ENCODE measurements around the gene FNDC7.
A peak's percentile ranks its signal among the peaks of the same experiment; 100 is the strongest.
"Not testable (repeated sequence)": the region's sequence is repeated elsewhere in the genome, so short reads cannot be mapped to it uniquely, and the experiment has no call there.

The FNDC7 gene

DNA sequence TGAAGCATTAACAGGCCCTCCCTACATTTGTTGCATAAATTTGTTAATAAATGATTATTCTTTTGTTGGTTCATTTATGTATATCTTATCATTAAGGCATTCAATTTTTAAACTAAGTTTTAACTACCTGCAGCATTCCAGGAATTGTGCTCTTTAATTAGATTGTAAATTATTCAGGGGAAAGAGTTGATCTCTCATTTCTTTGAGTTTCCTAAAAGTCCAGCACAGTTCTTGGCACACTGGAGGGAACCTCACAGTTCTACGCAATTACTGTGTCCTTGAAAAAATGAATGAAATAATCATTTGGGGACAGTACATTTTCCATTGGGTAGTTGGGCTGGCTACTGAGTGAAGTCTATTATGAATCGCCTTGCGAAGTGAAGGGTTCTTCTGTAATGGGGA is 33.3 kb downstream of the FNDC7 start:
- DNase-seq = no peak

DNA sequence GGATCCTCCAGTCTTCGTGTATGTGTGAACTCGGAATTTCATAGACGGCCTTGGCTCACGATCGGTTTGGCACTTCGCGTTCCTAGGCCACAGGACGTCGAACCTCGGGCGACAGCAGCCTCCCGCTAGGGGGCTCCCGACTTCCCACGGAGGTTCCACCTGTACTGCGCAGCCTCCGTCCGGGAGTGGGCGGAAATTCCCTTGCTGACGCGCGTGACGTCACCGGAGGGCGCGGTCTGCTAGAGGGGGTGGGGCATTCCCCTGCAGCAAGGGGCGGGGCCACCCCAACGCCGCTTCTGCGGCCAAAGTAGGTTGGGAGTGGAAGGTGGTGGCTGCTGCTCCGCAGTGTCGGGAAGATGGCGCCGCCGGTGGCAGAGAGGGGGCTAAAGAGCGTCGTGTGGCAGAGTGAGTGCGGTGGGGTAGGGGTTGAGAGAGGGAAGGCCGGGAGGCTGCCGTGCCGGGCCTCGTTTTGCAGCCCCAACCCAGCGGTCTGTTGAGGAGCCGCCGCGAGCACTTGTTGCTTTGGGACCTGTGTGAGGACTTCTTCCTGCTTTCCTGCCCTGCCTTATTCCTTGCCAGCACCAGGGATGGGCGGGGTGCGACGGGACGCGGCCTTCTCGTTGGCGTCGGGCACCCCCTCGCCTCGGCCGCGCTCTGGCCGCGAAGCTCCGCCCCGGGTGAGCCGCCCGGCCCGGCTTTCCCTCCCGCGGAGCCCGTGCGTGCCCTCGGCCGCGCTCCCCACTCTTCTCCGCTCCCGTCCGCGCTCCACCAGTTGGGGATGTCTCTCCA is 33.9 kb downstream of the FNDC7 start, which contains the start of gene STXBP3:
STXBP3 (plus strand) TSS at position 293 of the 789 bp plus-strand sequence; CDS start at position 357, 64 bp downstream.
- DNase-seq = peak; percentile 100

DNA sequence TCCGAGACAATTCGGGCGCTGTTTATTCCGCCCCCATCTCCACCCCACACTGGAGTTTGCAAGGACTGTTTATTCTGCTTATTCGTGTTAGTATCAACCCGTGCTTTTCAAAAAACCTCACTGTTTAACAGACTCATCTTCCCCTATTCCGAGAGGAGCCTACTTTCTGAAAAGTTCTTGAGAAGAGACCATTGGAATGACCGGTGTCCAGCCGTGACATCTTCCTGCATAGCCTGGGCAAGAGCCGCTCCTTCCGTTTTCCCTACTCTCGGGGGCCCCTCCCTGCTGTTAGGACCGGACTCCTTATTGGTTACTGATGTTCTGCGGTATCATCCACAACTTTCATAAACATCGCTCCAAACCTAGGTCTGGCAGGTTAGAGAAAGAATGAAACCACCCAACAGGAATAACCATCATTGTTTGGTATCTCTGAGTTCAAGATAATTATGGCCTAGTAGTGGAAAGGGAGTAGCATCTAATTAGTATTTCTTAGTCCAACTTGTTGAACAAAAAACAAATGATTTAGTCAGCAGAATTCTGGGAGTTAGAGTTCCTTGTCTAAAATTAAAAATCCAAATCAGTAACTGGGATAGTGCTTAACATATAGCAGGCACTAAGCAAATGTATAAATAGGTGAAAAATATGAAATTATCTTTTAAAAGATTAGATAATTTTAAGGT is 34.6 kb downstream of the FNDC7 start:
- DNase-seq = peak; percentile 13

DNA sequence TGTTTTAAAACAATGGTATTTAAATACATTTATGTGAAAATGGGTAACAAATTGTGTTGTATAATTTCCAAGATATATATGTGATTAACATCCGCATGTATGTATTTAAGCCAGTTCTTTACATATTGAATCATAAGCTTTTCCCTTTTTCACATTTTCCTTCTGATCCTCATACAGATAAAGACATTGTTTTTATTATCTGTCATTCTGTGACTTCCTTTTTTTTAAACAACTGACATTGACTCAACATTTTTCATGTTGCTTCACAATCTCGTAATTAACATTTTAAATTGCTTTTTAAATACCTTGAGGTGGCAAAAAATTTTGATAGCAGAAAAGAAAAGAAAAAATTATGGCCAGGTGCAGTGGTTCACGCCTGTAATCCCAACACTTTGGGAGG is 35.2 kb downstream of the FNDC7 start:
- DNase-seq = no peak

DNA sequence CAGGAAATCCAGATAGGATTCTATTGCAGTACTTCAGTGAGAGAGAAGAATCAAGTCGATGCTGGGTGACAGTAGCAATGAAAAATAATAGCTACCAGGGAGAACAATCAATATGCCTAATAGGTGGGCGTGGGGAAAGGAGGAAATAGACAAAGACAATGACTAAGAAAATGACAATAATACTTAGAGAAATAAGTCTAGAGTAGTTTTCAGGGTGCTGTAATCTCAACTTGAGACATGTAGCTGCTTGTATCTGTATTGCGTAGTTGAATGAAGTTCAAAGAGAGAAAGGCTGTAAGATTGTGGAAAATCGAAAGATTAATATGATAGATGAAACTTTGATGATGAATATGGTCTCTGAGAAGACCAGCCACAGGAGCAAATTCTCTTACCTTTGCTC is 36.4 kb downstream of the FNDC7 start:
- DNase-seq = no peak

DNA sequence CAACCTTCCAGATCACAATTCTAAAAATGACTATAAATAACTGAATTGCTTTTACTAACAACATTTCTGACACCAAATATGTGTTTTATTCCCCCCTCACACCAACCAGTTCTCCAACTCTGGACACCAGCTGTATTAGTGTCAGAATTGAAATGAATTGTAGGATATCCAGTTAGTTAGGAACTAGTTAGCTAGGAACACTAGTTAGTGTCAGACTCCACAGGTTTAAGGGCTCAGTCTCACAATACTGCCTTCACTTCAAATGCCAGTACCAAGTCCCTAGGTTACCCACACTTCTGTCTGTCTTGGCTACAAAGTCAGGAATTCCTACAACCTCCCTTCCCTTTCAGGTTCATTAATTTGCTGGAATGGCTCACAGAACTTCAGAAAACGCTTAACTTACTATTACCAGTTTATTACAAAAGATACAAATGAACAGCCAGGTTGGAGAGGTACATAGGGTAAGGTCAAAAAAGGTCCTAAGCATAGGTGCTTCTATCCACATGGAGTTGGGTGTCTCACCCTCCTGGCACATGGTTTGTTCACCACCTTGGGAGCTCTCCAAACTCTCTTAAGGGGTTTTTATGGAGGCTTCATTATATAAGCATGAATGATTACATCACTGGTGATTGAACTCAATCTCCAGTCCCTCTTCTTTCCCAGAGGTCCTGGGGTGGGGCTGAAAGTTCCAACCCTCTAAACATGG is 37.9 kb downstream of the FNDC7 start:
- no peak for DNase-seq

DNA sequence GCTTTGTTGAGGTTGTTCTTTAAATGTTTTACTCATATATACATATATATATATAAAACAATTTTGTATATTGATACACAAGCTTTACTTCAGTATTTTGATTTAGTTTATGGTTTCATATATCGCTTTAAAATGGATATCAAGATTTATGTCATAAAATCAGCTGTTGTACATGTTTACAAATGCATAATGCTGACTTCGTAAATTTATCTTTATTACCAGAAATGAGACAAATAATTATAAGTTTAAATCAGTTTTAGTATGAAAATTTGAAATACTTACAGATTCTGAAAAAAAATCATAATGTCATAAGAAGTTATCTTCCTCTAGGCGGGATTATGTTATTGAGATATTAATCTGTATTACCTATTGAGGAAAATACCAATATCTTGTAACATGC is 40.7 kb downstream of the FNDC7 start:
- DNase-seq = no peak

DNA sequence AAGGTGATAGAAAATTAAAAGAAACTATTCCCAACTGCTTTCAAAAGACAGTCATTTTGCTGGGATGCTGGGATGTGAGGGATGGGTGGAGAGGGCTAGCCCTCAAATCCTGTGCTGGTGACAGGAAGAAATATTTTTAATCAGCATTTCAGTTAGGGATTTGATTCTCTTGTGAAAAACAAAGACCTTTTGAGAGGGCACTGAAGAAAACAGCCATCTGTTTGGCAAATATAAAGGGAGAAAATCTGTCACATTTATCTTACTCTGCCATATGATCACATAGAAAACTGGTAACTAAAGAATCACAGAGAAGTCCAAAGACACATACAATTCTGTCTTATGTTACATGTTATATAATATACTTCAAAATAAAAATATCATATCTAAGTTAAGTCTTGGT is 46.1 kb downstream of the FNDC7 start:
- DNase-seq = no peak

DNA sequence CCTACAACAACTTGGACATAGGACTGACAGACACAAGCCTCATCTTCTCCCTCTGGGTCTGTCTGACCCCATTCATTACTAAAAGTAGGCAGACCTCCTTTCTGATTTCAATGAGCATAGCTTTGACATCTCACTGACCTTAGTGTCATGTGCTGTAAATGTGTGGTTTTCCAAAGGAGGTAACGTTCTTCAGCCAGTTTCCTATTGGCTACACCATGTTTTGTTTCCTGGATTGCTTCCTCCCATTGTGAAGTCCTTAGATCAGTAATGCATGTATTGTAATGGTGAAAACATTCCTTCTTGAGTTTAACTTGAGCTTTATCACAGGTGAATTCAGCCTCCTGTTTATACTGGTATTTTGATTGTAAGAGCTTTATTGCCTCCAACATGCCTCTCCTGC is 54.4 kb downstream of the FNDC7 start:
- DNase-seq = no peak

DNA sequence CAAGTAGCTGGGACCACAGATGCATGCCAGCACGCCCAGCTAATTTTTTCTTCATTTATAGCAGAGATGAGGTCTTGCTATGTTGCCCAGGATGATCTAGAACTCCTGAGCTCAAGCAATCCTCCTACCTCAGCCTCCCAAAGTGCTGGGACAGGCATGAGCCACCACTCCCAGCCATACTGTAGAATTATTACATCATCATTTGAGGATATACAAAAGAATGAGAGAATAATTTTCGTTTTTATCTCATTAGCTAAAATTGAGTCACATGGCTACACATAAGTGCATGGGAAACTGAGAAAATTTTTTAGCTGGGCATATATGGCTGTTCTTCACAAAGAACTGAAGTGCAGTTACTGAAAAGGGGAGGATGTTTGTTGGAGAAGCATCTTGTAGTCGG is 55.0 kb downstream of the FNDC7 start:
- no peak for DNase-seq

DNA sequence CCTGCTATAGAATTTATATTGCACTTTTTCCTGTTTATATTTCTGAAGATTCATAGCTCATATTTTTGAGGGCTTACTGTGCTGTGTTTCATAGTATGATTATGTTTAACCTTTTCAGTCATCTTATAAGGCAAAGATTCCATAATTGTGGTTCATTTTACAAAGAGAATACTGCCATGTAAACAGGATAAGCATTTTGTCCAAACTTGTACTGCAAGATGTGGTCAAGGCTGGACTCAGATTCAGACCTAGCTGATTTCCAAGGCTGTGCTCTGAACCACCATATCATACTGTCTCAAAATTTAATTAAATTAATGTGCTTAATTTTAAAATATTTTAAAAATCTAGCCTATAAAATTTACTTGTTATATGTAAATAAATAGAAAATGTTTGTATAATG is 65.1 kb downstream of the FNDC7 start:
- no peak for DNase-seq

DNA sequence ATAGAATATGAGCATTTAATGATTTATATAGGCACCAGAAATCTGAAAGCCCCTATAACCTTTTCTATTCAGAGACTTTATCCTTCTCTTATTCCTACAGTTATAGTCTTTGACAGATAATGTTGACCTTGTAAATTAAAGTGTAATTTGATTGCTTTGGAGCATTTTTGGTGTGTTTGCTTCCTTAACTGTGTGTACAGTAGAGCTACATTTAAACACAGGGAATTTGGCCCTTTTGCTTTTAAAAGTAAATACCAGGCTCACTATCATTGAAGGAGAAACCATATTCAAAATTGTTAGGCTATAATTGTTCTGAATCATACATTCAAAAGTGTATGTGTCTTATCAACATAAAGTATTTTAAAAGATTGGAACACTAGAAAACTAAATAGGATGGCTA is 66.7 kb downstream of the FNDC7 start:
- DNase-seq = no peak

DNA sequence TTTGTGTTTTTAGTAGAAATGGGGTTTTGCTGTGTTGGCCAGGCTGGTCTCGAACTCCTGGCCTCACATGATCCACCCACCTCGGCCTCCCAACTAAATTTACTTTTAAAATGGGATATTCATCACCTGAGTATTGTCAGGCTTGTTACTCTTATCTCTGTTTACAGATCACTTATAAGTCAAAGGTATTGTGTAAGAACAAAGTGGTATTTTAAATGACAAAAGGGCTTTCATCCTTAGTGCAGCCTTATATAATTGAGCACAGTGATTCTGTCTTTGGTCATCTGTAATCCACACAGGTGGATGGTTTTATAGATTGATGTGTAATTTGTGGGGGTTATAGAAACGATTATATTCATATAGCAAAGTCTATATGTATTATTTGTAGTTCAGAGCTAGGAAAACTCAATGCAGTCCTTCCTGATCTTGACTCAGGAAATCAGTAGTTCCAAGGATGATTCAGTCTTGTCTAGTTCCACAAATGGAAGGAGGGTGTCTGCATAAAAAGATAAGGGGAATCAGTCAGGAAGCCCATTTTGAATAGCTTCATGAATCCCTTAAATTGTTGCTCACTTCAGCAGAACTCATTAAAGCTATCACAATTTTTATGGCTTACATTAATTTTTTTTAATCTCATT is 68.3 kb downstream of the FNDC7 start:
- DNase-seq = no peak

DNA sequence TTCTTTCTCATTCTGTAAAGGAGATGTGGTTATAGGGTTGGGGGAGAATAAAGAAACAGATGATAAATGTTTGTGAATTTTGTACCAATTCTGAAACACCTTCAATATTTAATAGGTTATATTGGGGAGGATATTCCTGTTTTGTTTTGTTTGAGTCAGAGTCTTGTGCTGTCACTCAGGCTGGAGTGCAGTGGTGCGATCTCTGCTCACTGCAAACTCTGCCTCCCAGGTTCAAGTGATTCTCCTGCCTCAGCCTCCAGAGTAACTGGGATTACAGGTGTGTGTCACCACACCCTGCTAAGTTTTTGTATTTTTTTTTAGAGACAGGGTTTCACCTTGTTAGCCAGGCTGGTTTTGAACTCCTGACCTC is 68.9 kb downstream of the FNDC7 start:
- DNase-seq = not testable (repeated sequence)

DNA sequence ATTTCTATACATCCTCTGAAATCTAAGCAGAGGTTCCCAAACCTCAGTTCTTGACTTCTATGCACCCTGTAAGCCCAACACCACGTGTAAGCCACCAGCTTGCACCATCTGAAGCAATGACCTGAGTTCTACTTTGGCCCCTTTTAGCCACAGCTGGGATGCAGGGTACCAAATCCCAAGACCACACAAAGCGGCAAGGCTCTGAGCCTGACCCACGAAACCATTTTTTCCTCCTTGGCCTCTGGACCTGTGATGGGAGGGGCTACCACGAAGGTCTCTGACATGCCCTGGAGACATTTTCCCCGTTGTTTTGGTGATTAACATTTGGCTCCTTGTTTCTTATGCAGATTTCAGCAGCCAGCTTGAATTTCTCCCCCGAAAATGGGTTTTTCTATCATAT is 72.6 kb downstream of the FNDC7 start:
- DNase-seq = no peak

DNA sequence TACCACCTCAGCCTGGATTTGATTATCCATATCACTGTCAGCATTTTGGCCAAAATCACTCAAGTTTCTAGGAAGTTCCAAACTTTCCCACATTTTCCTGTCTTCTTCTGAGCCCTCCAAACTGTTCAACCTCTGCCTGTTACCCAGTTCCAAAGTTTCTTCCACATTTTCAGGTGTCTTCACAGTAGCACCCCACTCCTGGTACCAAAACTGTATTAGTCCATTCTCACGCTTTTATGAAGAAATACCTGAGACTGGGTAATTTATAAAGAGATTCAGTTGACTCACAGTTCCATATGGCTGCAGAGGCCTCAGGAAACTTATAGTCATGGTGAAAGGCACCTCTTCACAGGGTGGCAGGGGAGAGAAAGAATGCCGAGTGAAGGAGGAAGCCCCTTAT is 73.2 kb downstream of the FNDC7 start:
- DNase-seq = no peak

DNA sequence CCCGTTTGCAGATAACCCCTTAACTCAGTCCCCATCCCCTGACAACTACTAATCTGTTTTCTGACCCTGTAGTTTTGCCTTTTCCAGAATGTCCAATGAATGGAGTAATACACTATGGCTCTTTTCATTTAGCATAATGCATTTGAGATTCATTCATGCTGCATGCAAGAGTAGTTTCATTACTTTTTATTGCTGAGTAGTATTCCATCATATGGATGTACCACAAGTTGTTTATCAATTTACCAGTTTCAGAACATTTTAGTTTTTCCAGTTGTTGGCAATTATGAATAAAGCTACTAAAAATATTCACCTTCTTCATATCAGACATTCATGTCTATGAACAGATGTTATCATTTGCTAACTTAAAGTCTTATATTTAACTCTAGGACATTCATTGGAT is 79.1 kb downstream of the FNDC7 start:
- DNase-seq = no peak

Measured in activated CD4-positive, alpha-beta T cell treated with anti-CD3 and anti-CD28 coated beads, Interleukin-2, amount 50 U/mL, for 1 hour (primary cell).